Brain microvascular endothelial cell (primary cell): Measurements from ENCODE around the gene DYNC1LI2.

Experiments used
- DNase-seq: peaks from one replicate; pipeline ENCODE4 v3.0.0-alpha.2; 2020
- H3K27ac ChIP-seq: fragments of 250-450 bp; sonication (Bioruptor Pico); 2 replicates; pipeline ENCODE4 v1.5.1; 2020; ENCODE audit warnings: mild to moderate bottlenecking, moderate library complexity
- H3K27me3 ChIP-seq: fragments of 250-450 bp; sonication (Bioruptor Pico); replicated peaks from 2 replicates; pipeline ENCODE4 v1.5.1; 2020; ENCODE audit warnings: mild to moderate bottlenecking
- H3K36me3 ChIP-seq: fragments of 250-450 bp; sonication (Bioruptor Pico); replicated peaks from 2 replicates; pipeline ENCODE4 v1.5.1; 2020; ENCODE audit warnings: mild to moderate bottlenecking
- H3K4me3 ChIP-seq: 2 replicates; pipeline ENCODE4 v1.5.1; 2011; ENCODE audit warnings: low read depth, mild to moderate bottlenecking, control low read depth, low read length, moderate library complexity
- in situ Hi-C: cut with HindIII; loops from 2 replicates; pipeline ENCODE4 v1.10.0; 2017; ENCODE audit warnings: low sequenced_read_pairs, low pct_ligation_motif_present
- TF ChIP-seq, protein P1 (sequence below): IDR thresholded peaks from 2 replicates; pipeline ENCODE4 v1.5.1; 2011; ENCODE audit warnings: low read depth, mild to moderate bottlenecking, moderate library complexity, low read length, control low read depth, inconsistent platforms; ENCODE audit errors: missing control alignments

DYNC1LI2 gene

DNA sequence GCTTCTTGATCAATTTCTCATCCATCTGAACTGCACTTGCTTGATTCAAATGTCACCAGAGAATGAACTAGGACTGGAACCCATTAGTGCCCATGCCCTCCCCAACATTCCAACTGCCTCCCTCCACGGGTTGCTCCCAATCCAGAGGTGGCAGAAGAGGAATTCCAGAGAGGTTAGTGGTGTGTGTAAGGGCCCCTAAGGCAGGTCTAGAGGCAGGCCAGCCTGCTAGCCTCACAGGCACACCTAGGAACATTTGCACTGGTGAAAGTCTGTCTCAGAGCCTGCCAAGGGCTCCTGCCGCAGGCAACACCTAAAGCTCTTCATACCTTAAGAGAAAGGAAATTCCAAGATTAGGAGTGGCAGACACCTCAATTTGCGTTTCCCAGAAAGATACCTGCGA is 33.6 kb downstream of the DYNC1LI2 start:
- H3K27me3 ChIP-seq: no peaks in the 10 kb centered on the region
- TF ChIP-seq, protein P1, sequence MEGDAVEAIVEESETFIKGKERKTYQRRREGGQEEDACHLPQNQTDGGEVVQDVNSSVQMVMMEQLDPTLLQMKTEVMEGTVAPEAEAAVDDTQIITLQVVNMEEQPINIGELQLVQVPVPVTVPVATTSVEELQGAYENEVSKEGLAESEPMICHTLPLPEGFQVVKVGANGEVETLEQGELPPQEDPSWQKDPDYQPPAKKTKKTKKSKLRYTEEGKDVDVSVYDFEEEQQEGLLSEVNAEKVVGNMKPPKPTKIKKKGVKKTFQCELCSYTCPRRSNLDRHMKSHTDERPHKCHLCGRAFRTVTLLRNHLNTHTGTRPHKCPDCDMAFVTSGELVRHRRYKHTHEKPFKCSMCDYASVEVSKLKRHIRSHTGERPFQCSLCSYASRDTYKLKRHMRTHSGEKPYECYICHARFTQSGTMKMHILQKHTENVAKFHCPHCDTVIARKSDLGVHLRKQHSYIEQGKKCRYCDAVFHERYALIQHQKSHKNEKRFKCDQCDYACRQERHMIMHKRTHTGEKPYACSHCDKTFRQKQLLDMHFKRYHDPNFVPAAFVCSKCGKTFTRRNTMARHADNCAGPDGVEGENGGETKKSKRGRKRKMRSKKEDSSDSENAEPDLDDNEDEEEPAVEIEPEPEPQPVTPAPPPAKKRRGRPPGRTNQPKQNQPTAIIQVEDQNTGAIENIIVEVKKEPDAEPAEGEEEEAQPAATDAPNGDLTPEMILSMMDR: no peak
- H3K36me3 ChIP-seq: peaks cover 24% of the 10 kb centered on the region
- H3K27ac ChIP-seq: no peak overlapping the region
- no peak for DNase-seq
- no peak overlapping the region for H3K4me3 ChIP-seq
- in situ Hi-C loops: no loop called here

DNA sequence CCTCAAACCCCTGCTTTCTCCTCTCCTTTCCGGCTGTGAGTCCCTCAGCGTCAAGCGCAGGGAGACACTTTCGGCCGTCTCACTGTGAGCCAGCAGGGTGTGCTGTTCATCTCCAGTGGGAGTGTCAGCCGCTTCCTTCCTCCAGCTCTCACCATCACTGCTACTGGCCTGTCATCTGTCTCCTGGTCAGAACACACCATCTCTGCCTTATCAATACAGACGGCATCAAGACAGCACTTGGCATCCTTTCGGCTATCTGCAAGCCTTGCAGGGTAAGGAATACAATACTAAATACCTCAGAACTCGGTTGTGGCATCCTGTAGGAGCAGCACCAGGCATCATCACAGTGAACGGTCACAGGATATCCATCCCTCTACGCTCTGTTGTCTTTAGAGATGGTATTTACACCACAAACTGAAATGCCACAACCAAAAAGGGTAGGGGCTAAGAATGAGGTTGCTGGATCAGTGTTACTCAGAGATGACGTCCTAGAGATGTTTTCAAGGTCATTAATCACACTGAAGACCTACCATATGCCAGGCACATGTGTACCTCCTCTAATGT is 34.2 kb downstream of the DYNC1LI2 start:
- TF ChIP-seq, protein P1: peak; percentile 89
- no peak overlapping the region for H3K27ac ChIP-seq
- peaks cover 18% of the 10 kb centered on the region for H3K36me3 ChIP-seq
- in situ Hi-C loops: no loop called here
- H3K27me3 ChIP-seq: no peaks in the 10 kb centered on the region
- H3K4me3 ChIP-seq: no peak overlapping the region
- DNase-seq: peak; percentile 52

DNA sequence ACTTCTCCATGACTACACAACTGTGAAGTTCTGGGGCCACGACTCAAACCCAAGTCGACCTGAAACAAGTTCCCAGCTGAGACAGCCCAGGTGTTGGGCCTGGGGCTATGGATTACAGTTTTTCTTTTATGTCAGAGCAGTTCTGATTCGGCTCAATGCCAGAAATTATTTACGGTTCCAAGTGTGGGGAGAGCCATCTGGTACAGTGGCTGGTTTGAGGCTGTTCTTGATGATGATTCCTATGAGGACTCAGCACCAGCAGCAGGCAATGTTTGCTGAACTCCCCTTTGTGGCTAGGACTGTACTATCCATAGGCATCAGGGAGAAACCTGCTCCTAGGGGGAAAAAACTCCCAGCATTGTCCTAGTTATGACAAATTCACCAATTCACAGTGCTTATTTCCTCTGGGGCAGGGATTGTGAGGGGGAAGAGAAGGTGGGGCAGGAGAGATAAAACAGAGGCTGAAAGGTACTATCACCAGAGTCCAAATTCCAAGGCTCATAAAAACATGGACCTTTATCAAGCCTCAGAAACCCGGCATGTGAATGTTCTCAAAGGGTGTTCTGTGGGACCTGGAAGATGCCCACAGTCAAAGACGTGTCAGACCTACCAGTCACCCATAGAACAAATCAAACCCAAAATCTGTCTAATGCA is 36.6 kb downstream of the DYNC1LI2 start:
- TF ChIP-seq, protein P1: no peak
- H3K27me3 ChIP-seq: no peaks in the 10 kb centered on the region
- H3K27ac ChIP-seq: no peak overlapping the region
- peaks cover 6% of the 10 kb centered on the region for H3K36me3 ChIP-seq
- in situ Hi-C loops: no loop called here
- no peak for DNase-seq
- no peak overlapping the region for H3K4me3 ChIP-seq

DNA sequence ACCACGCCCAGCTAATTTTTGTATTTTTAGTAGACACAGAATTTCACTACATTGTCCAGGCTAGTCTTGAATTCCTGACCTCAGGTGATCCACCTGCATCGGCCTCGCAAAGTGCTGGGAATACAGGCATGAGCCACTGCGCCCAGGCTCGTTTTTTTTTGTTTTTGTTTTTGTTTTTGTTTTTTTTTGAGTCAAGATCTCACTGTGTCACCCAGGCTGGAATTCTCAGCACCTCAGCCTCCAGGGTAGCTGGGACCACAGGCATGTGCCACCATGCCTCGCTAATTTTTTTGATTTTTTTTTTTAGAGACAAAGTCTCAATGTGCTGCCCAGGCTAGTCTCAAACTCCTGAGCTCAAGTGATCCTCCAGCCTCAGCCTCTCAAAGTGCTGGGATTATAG is 37.3 kb downstream of the DYNC1LI2 start:
- peaks cover 6% of the 10 kb centered on the region for H3K36me3 ChIP-seq
- TF ChIP-seq, protein P1: no peak
- no peaks in the 10 kb centered on the region for H3K27me3 ChIP-seq
- no peak overlapping the region for H3K27ac ChIP-seq
- no peak for DNase-seq
- H3K4me3 ChIP-seq: no peak overlapping the region
- in situ Hi-C loops: no loop called here

DNA sequence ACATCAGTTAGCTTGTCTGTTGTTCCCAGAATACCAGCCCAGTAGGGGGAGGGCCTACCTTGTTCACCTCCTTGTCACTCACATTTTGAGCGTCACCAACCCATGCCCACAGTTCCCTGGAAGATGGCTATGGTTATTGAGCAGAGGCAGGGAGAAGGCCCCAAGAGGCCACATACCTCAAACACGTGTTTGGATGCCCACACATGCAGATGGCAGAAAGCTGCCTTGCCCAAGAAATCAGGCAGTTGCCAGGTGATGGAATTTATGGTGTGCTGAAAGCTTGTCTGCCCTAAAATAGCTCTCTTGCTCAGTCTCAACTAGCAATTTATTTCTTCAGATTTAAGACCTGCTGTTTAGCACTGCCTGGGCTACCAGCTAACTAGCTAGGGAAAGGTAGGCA is 38.3 kb downstream of the DYNC1LI2 start:
- in situ Hi-C loops: no loop called here
- DNase-seq: no peak
- Histone ChIP-seq H3K27me3 (no peaks in the 10 kb centered on the region), H3K4me3 (no peak overlapping the region), H3K36me3 (no peaks in the 10 kb centered on the region), H3K27ac (no peak overlapping the region)
- TF ChIP-seq, protein P1: no peak

DNA sequence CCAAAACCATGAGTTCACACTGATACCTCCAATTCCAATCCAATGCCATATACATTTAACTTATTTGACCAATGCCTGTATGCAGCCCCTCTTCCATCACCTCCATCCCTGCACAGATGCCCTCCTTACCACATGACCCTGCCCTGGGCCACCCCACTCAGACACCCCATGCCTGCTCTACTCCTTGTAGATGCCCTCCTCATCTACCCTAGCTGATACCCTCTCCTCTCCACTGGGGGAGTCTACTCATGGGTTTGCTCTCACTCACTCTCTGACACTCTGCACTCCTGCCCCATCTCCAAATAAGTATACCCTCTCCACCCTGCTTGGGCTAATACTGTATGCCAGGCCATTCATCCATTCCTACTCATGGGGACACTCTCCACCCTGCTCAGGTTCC is 38.9 kb downstream of the DYNC1LI2 start:
- in situ Hi-C loops: no loop called here
- no peak overlapping the region for H3K27ac ChIP-seq
- DNase-seq: no peak
- TF ChIP-seq, protein P1: no peak
- H3K27me3 ChIP-seq: no peaks in the 10 kb centered on the region
- H3K4me3 ChIP-seq: no peak overlapping the region
- H3K36me3 ChIP-seq: no peaks in the 10 kb centered on the region
